Fibroblast of gingiva (primary cell): ENCODE data around the gene ZMIZ1.
A peak's percentile ranks its signal among the peaks of the same experiment; 100 is the strongest.

ENCODE experiments used
- DNase-seq: peaks from one replicate; pipeline ENCODE4 v3.0.0-alpha.2; 2011; ENCODE audit warnings: low read depth

The ZMIZ1 gene

GRCh38 chr10:79310911-79311573 lies 242.3 kb downstream of the ZMIZ1 start:
- DNase-seq: no peak

- DNase-seq: no peak
Measured at GRCh38 chr10:79311581-79312407, 243.0 kb downstream of the ZMIZ1 start.

DNA sequence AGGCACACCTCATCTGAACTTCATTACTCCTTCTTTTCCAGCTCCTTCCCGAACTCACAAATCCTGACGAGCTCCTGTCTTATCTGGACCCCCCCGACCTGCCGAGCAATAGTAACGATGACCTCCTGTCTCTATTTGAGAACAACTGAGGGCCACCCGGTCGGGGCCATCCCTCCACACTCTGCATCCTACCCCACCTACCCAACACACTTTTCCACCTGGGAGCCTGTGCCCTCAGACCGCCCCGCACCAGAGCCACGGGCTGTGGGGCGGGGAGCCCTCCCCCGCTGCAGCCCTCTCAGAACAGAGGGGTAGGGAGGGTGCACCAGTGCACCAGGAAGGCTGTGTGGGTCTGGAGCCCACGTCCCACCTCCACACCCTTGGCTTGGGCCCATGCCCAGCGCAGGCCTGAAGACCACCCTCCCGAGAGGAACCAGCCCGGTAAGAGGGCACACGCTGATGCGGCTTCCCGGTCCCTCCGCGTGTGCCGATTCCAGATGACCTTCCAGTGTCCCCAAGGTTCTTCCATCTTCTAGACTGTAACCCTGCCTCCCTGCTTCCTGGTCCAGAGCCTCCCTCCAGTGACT lies 243.9 kb downstream of the ZMIZ1 start:
- no peak for DNase-seq

GRCh38 chr10:79313320-79313719 lies 244.6 kb downstream of the ZMIZ1 start:
- no peak for DNase-seq

GRCh38 chr10:79313911-79314439 lies 245.2 kb downstream of the ZMIZ1 start:
- DNase-seq: no peak

DNA sequence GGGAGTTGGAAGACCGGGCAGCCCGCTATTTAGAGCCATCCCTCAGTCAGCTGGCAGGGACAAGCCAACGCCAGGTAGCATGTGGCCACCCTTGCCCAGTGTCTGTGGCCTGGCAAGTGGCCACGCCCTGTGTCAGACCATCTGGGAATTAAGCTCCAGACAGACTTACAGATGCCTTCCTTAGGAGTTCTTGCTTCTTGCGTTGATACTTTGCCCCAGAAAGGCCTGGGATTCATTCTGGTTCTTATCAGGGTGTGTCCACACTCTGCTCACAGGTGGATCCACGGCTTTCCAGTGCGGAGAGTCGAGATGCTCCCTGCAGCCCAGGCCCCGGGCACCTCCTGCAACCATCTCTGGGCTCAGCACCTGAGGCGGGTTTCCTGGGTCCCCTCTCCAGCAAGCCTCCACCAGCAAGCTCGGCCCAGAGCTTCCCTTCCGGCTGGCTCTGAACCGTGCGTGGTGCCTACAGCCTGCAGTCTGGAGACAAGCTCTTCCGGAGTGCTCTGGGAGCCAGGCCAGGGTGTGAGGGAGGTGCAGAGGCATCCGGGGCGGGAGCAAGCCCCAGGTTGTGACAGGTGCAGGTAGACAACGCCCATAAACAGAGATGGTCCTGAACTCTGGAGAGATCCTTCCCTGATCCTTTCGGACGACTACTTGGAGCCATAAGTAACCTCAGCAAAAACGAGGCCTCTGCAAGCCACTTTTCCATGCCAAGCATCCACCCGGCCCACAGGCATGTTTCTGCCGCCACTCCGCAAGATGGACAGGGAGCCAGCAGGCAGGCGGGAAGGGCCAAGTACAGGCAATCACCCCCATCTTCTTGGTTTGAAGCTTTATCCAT lies 246.2 kb downstream of the ZMIZ1 start:
- DNase-seq: peak; percentile 37

GRCh38 chr10:79315602-79315920 lies 246.8 kb downstream of the ZMIZ1 start:
- DNase-seq: peak; percentile 43

GRCh38 chr10:79316671-79317431 lies 248.1 kb downstream of the ZMIZ1 start:
- no peak for DNase-seq

DNA sequence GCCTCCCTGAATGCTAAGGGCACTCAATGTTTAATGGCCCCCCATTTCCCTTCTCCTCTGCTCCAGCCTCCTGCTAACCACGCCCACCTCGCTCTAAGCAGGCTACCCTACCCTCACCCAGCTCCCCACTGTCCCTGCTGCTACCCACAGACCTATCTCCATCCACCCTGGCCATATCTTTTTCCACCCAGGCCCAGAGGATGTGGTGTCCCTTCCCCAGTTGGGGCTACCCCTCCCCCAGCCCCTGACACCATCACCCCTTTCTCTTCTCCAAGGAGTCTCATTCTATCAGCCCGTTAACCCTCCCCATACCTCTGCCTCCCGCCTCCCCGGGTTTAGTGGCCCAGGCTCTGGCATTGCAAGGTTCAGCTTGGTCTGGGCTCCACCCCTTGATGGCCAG lies 249.6 kb downstream of the ZMIZ1 start:
- no peak for DNase-seq

DNA sequence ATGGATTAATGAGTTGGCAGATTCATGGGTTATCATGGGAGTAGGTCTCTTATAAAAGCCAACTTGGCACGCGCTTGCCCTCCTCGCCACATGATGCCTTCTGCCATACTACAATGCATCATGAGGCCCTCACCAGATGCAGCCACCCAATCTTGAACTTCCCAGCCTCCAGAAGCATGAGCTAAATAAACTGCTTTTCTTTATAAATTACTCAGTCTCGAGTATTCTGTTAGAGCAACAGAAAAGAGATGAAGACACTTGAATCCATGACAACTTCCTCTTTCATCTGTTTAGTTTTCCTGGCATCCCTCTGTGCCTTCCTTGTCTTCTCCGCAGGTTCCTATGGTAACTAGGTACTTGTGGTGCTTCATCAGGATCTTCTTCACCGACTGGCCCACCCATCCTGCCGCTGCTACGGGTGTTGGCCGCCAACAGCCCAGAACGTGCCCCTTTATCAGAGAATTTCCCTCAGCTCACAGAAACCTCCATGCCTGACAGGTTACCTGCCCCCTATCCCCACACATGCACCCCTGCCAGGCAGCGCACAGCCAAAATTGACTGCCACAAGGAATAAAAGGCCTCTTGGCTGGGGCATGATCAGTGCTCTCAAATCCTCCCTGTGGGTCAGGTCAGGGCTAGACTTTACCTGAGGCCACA lies 250.5 kb downstream of the ZMIZ1 start:
- no peak for DNase-seq

DNA sequence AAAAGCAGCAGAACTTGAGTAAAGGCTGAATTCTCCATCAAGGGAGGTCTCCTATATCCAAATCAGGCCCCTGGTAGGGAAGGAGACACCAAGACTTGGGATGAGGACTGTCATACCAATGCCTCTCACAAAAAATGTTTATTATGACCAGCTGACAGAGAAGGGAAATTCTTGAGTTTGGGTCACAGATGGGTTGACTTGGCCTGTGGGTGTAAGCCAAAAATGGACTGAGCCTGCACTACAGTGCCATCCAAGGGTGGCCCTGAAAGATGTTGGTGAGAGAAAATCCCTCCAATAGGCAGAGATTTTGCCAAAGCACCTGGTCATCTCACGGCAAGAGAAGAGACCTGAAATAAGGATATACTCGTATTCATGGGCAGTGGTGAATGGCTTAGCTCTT lies 251.6 kb downstream of the ZMIZ1 start:
- no peak for DNase-seq

GRCh38 chr10:79320820-79321493 lies 252.2 kb downstream of the ZMIZ1 start:
- peak; percentile 96 for DNase-seq

- no peak for DNase-seq
Measured at GRCh38 chr10:79321494-79321882, 252.7 kb downstream of the ZMIZ1 start.

GRCh38 chr10:79321951-79322350 lies 253.2 kb downstream of the ZMIZ1 start:
- no peak for DNase-seq

GRCh38 chr10:79322616-79323543 lies 254.1 kb downstream of the ZMIZ1 start:
- peak; percentile 81 for DNase-seq

DNA sequence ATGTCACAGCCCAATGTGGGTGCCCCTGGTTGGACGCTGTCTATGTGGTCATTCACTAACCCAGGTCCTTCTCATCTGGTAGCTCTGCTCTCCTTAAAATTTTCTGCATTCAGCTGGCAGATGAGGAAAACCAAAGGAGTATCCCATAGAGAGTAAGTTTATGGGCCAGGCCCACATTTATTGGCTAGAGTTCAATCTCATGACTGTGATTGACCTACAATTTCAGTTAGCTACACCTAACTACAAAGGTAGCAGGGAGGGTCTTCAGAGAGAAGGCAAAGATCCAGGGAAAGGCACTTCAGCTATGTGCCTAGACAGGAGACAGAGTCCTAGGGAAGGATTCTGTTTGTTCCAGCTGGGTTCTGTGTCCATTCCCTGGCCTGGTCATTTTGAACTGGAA lies 254.8 kb downstream of the ZMIZ1 start:
- no peak for DNase-seq

DNA sequence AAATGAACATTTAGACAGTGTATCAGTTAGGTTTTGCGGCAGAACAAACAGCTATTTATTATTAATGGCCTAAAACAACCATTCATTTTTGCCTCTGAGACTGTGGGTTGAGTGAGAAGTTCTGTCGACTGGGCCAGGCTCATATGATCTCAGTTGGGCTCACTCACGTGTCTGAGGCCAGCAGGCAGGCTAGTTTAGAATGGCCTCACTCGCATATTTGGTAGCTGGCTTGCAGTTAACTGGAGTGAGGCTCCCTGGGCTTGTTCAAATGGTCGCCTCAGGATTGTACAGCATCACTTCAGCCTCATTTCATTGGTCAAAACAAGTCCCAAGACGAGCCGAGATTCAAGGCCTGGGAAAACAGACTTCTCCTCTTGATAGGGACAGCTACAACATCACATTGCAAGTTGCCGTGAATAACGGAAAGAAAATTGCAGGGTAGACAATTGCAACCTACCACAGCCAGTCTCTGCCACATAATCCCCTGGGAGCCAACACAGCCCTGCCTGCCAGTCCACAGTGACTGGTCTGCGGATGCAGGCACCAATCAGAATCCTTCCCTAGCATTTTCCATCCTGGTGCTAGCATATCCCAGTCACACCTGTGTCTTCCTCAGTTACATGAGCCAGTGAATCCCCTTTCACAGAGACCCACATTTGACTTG lies 255.4 kb downstream of the ZMIZ1 start:
- DNase-seq: no peak

DNA sequence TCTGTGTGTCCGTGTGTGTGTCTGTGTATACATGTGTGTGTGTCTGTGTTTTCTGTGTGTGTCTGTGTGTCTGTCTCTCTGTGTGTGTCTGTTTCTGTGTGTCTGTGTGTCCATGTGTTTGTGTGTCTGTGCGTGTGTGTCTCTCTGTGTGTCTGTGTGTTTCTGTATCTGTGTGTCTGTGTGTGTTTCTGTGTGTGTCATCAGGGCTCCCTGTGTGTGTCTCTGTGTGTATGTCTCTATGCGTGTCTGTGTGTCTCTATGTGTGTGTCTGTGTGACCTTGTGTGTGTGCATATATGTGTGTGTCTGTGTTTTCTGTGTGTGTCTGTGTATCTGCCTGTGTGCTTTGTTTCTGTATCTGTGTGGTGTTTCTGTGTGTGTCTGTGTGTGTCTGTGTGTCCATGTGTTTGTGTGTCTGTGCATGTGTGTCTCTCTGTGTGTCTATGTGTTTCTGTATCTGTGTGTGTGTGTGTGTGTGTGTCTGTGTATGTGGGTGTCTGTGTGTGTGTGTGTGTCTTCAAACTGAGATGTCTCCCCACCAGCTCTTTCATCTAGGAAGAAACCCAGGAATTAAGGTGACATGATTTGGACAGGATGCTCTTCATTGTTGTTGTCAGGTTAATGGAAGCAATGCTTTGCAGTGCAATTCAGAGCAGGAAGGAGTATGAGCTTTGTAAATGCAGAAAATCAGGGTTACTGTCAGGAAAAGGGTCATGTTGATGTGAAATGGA lies 257.8 kb downstream of the ZMIZ1 start:
- no peak for DNase-seq
